Mucosa of gallbladder (tissue), 1 donor: ENCODE results near the gene CHD5. TPM values are rescaled to one million over a fixed set of nuclear protein-coding genes. Genes with fewer than 3 reads are reported as not detected.

Experiments
- DNase-seq: peaks from one replicate; pipeline ENCODE4 v3.0.0-alpha.2; 2020; ENCODE audit warnings: low spot score
- total RNA-seq: library from RNA; stranded (reverse); gene quantifications from one replicate; pipeline ENCODE4 v1.2.1, GENCODE V29; 2021
- donor health status: DM: no; HTN: no; CAD: no.

CHD5 gene
- total RNA-seq, 1 donor from 2014 or later: 0.23 TPM

DNA sequence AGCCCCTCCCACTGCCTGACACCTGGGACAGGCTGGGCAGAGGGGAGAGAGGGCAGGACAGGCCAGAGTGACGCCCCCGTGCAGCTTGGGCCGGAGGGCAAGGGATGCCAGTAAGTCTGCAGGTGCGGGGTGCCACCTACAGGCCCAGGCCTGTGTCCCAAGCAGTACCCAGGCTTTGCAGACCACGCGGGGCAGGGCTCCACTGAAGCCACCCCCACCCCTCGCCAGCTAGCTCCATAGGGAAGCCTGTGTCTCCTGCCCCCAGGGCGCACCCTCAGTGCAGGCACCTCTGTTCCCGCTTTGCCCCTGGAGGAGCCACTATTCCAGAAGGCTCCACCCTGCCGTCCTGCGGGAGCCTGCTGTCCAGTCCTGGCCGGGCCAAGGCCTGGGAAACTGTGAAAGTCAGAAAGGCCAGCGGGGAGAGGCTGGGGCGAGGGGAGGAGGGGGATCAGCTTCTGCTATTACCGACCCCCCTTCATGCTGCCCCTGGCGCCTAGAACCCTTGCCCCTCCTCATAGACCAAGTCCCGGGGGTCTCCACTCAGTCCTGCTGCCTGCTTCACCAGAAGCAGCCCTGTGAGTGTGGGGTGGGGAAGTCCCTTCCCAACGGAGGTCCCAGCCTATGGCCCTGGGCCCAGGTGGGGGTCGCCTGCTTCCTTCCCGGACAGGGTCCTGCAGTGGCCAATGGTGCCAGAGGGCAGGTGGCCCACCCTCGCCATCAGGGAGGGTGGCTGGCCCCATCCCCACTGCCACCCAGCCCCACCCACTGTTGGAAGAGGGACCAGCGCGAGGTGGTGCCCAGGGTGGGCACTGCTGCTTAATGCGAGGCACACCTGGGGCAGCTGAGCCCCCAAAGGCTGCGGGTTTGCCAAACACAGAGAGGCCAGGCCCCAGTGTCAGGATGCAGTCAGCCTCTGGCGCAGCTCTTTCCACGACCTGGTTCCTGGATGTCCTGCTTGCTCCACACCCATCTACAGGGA, 80.0 kb downstream of the CHD5 start:
- DNase-seq: no peak

- no peak for DNase-seq
Measured at GRCh38 chr1:6099297-6099696, 80.8 kb downstream of the CHD5 start.

GRCh38 chr1:6098303-6099215, 81.6 kb downstream of the CHD5 start:
- DNase-seq: peak; percentile 40

DNA sequence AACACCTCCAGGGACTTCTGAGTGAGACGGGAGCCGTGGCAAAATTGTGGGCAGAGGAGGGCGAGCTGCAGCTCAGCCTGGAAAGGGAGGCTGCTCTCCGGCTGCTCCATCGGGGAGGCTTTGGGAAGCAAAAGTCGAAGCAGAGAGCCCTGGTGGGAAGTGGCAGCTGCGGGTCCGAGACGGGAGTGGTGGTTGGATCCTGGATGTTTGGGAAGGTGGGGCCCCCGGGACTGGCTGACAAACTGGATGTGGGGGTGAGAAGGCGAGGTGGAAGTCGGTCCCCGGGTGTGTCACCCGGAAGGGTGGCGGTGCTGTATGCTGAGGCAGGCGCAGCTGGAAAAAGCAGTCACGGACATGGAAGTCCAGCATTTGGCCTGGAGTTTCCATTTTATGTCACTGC, 82.3 kb downstream of the CHD5 start:
- no peak for DNase-seq

DNA sequence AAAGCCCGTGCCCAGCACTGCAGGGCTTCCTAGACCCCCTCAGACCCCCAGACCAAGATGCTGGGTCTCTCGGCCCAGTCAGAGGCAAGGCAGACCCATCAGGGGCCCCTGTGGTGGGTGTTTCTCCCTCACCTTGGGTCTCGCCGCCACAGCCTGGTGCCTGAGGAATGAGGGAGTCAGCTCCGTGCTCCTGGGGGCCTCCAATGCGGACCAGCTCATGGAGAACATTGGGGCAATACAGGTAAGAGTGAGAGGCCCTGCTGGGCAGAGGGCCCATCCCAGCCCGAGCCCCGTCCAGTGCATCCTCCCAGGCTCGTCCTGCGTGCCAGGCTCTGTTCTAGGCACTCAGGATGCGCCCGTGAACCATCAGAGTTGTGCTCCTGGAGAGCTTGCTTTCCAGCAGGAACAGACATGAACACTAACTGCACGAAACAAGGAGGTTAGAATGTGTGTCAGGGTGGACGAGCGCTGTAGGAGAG, 83.0 kb downstream of the CHD5 start:
- DNase-seq: no peak

DNA sequence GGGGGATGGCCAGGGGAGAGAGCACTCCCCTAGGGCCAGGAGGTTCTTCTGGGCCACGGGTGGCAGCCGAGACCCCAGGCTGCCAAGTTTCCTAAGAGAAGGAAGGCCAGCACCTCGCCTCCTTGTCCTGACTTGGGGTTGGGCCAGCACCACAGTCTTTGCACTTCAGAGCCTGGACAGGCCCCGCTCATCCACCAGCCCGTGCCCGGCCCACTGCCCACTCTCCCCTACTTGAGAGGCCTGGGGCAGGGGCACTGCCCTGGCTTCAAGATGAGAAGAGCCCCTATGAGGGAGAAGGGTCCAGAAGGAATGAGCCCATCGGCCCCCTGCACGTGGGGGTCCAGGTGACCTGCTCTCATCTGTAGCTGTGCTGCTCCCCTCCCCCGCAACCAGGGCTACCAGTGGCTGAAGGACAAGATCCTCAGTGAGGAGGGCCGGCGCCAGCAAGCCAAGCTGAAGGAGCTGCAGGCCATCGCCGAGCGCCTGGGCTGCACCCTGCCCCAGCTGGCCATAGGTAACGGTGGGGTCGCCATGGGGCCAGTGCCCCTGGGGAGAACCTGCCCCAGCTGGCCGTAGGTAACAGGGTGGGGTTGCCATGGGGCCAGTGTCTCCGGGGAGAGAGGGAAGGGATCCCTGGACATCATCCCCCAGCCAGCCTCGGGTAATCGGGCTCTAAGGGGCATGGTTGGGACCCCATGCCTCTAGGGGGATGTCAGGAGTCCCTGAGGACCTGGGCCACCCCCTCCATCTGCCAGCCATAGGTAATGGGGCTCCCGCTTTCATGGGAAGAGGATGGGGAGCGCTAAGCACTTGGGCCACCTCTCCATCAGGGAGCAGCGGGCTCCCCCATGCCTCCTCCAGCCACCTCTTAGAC, 83.6 kb downstream of the CHD5 start:
- DNase-seq: no peak

- DNase-seq: no peak
Measured at GRCh38 chr1:6095511-6096242, 84.4 kb downstream of the CHD5 start.

DNA sequence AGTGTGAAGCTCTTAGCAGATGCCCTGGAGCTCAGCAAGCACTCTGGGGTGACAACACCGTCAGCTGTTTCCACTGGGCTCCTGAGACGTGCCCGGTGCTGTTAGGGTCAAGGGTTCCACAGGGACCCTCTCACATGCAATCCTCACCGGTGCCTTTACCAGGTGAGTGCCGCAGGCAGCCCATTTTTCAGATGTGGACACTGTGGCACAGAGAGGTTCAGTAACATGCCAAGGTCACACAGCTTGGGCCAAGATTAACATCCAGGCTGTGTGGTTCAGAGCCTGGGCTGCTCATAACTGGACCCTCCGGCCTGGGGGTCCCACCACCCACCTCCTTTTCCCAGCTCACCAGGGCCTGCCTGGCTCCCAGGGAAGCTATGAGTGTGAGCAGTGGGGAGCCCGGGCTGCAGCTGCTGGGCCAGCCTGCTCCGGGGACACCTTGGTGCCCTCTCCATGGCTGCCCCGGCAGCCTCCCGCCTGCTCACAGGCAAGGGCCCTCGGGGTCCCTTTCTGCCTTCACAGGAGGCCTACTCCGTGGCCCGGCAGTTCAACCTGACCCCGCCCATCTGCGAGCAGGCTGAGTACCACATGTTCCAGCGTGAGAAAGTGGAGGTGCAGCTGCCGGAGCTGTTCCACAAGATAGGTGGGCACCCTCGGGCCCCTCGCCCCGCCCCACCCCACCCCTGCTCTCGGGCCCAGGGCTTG, 85.2 kb downstream of the CHD5 start:
- no peak for DNase-seq

GRCh38 chr1:6094246-6094645, 85.9 kb downstream of the CHD5 start:
- no peak for DNase-seq

GRCh38 chr1:6093611-6094010, 86.5 kb downstream of the CHD5 start:
- DNase-seq: no peak

DNA sequence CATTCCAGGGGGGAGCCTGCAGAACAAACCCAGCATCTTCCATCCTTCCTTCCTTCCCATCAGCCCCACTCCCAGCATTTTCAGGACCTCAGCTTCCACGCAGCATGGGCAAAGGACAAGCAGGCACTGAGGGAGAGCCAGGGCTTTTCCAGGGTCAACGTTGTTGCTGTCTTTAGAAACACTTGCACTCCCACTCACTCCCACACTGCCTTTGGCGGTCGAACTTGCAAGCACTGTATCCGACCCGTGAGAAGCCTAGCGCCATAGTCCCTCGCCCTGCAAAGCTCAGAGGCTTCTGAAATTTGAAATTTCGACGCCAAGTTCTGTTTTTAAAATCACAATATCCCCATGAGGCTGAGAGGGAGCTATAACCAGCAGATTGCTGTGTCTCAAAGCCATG, 87.0 kb downstream of the CHD5 start:
- no peak for DNase-seq

- no peak for DNase-seq
Measured at GRCh38 chr1:6092211-6092610, 87.9 kb downstream of the CHD5 start.

- no peak for DNase-seq
Measured at GRCh38 chr1:6091823-6092109, 88.4 kb downstream of the CHD5 start.

- no peak for DNase-seq
Measured at GRCh38 chr1:6090996-6091822, 88.9 kb downstream of the CHD5 start.

- DNase-seq: no peak
Measured at GRCh38 chr1:6090288-6090687, 89.8 kb downstream of the CHD5 start.

GRCh38 chr1:6088956-6089355, 91.2 kb downstream of the CHD5 start:
- no peak for DNase-seq

DNA sequence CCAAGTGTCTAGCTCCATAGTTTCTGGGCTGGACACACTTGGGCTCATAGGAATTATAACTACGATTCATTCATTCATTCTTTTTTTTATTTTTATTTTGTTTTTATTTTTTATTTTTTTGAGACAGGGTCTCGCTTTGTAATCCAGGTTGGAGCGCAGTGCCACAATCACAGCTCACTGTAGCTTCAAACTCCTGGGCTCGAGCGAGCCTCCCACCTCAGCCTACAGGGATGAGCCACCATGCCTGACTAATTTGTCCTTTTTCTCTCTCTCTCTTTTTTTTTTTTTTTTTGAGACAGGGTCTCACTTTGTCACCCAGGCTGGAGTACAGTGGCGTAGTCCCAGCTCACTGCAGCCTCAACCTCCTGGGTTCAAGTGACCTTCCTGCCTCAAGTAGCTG, 92.2 kb downstream of the CHD5 start:
- DNase-seq: no peak

GRCh38 chr1:6087377-6087772, 92.7 kb downstream of the CHD5 start:
- DNase-seq: no peak

- no peak for DNase-seq
Measured at GRCh38 chr1:6086762-6087376, 93.3 kb downstream of the CHD5 start.
